Measurements from ENCODE around the gene STXBP2.

- TF ChIP-seq ZNF266 (tag by site-specific recombination; IDR thresholded peaks at IDR 0.05; ENCODE audit: low read depth), result no peak
- no peak for TF ChIP-seq ZBTB21 (tag by site-specific recombination; IDR thresholded peaks at IDR 0.05)
- no peak for TF ChIP-seq YY1 (tag by site-specific recombination; IDR thresholded peaks at IDR 0.05)
- no peak for TF ChIP-seq ZFP37 (tag by site-specific recombination; IDR thresholded peaks at IDR 0.05)
- no peak for TF ChIP-seq CTCF (tag by site-specific recombination; IDR thresholded peaks at IDR 0.05)
- TF ChIP-seq ZNF121 (tag by site-specific recombination; IDR thresholded peaks at IDR 0.05), result no peak
- no peak for TF ChIP-seq ZNF426 (tag by site-specific recombination; IDR thresholded peaks at IDR 0.05)
- no peak for TF ChIP-seq ZBTB7A (tag by site-specific recombination; IDR thresholded peaks at IDR 0.05; ENCODE audit: low read depth)
- no peak for TF ChIP-seq ZBTB49 (tag by site-specific recombination; IDR thresholded peaks at IDR 0.05; ENCODE audit: low read depth)
- TF ChIP-seq ZEB2 (tag by site-specific recombination; IDR thresholded peaks at IDR 0.05), result no peak
- no peak for TF ChIP-seq ZNF704 (tag by site-specific recombination; IDR thresholded peaks at IDR 0.05)
- TF ChIP-seq ZNF580 (tag by site-specific recombination; IDR thresholded peaks at IDR 0.05), result no peak
Observed at GRCh38 chr19:7645656-7646425, 8.9 kb downstream of the STXBP2 start.
